Mucosa of descending colon (tissue), 3 donors: ENCODE measurements around the gene LIMS2. TPM values are rescaled to one million over a fixed set of nuclear protein-coding genes. Genes with fewer than 3 reads are reported as not detected.

Experiments used
- ATAC-seq: fragments of 200-7000 bp; cut with Tn5 transposase; one replicate; pipeline ENCODE4 v1.9.1; 2020; ENCODE audit warnings: mild to moderate bottlenecking, moderate library complexity
- DNase-seq, 3 donors: peaks; one replicate each; pipeline ENCODE4 v3.0.0-alpha.2; 2020
- H3K36me3 ChIP-seq: fragments of 200-600 bp; one replicate; pipeline ENCODE4 v1.8.0; 2021; ENCODE audit warnings: low read depth, mild to moderate bottlenecking
- H3K4me1 ChIP-seq: fragments of 200-600 bp; one replicate; pipeline ENCODE4 v1.8.0; 2021; ENCODE audit warnings: low read depth, mild to moderate bottlenecking
- H3K4me3 ChIP-seq: fragments of 200-600 bp; one replicate; pipeline ENCODE4 v1.8.0; 2021; ENCODE audit warnings: mild to moderate bottlenecking
- H3K9me3 ChIP-seq: fragments of 200-600 bp; one replicate; pipeline ENCODE4 v1.8.0; 2021; ENCODE audit warnings: mild to moderate bottlenecking
- CTCF ChIP-seq: fragments of 200-600 bp; IDR thresholded peaks from one replicate; pipeline ENCODE4 v1.8.0; 2022; ENCODE audit warnings: antibody characterized with exemption, mild to moderate bottlenecking
- intact Hi-C, 2 donors: fragments of 100-400 bp; cut with DNase I in 1 of 2; cut with micrococcal nuclease in 1 of 2; formaldehyde crosslinking; loops; one replicate each; pipeline versions ENCODE4 v1.11.0 to v1.11.1; 2022; cut with DNase I, micrococcal nuclease
- total RNA-seq, 3 donors: library from RNA; stranded (reverse); fragmentation: NEBNext Ultra II Directional in 2 of 3; extraction: Animal tissue kit (Norgen Biotek cat#: 25700) in 2 of 3; gene quantifications; one replicate each; pipeline versions ENCODE4 v1.2.1 to v1.2.4, GENCODE V29; 2021 to 2023
- donor health status: DM: no; HTN: no; CAD: no; lungs with moderate emphysema.
- donor health status: DM: no; HTN: no; CAD: no.
- donor health status: DM: no; HTN: yes; CAD: no.

Gene LIMS2
- total RNA-seq, 3 donors from 2014 or later = 12.5 to 478 (median 29.9) TPM

- Histone ChIP-seq H3K36me3 (no peaks in the 10 kb centered on the region), H3K4me3 (no peak overlapping the region), H3K9me3 (no peaks in the 10 kb centered on the region), H3K4me1 (no peaks in the 10 kb centered on the region)
- intact Hi-C loops = no loop called here
- DNase-seq (peak in 2 of 3 donors; percentile 20 to 40), ATAC-seq (no peak)
- no peak for TF ChIP-seq CTCF
Measured at GRCh38 chr2:127626175-127626574, 49.2 kb downstream of the LIMS2 start.

DNA sequence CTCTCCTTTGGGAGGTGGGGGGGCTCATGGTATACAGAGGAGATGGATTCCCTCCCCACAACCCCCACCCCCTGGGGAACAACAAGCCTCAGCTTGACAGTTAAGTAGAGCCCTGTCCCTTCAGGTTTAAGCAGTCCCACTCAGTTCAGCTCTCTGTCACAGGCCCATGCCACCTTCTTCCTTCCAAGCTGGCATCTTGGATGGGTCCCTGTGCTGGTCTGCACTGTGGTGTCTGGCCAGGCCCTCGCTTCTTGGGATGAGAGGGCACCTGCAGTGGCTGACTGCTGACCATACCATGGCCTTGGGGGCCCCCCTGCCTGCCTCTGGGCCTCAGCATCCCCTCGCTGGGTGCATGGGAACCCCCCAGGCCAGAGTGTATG is 49.8 kb downstream of the LIMS2 start:
- DNase-seq (no peak), ATAC-seq (no peak)
- Histone ChIP-seq H3K4me1 (no peaks in the 10 kb centered on the region), H3K36me3 (no peaks in the 10 kb centered on the region), H3K4me3 (no peak overlapping the region), H3K9me3 (no peaks in the 10 kb centered on the region)
- intact Hi-C loops = no loop called here
- TF ChIP-seq CTCF = no peak

GRCh38 chr2:127624756-127625571 is 50.4 kb downstream of the LIMS2 start:
- no peaks in the 10 kb centered on the region for H3K9me3 ChIP-seq
- H3K36me3 ChIP-seq = no peaks in the 10 kb centered on the region
- H3K4me1 ChIP-seq = no peaks in the 10 kb centered on the region
- ATAC-seq (no peak), DNase-seq (no peak)
- no peak overlapping the region for H3K4me3 ChIP-seq
- intact Hi-C loops = no loop called here
- TF ChIP-seq CTCF = no peak

DNA sequence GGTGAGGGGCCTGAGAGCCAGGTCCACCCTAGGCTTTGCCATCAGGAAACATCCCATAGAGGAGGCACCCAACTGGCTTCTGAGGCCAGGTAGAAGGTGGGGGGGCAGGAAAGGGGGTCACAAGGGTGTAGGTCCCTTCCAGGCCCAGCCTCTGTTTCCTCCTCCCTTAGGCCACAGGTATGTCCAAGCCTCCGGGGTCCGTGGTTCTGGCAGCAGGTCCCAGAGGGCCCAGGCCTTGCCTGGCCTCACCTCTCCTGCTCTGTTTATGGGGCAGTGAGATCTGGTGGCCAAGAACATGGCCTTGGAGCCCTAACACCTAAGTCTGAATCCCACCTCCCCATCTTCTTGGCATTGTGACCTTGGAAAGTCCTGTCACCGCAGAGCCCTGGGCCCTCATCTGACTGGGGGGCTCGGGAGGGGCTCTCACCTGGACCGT is 51.0 kb downstream of the LIMS2 start:
- Histone ChIP-seq H3K4me1 (no peaks in the 10 kb centered on the region), H3K36me3 (no peaks in the 10 kb centered on the region), H3K9me3 (no peaks in the 10 kb centered on the region), H3K4me3 (no peak overlapping the region)
- DNase-seq = no peak
- no peak for TF ChIP-seq CTCF
- intact Hi-C loops = no loop called here
- ATAC-seq = no peak

- no peaks in the 10 kb centered on the region for H3K4me1 ChIP-seq
- no peak for TF ChIP-seq CTCF
- DNase-seq = no peak
- no peak for ATAC-seq
- H3K36me3 ChIP-seq = no peaks in the 10 kb centered on the region
- no peak overlapping the region for H3K4me3 ChIP-seq
- intact Hi-C loops = no loop called here
- H3K9me3 ChIP-seq = no peaks in the 10 kb centered on the region
Measured at GRCh38 chr2:127623388-127624319, 51.7 kb downstream of the LIMS2 start.
